OCI-LY7 (cell line): Measurements from ENCODE around the gene ROM1.

Source experiments
- CTCF ChIP-seq: fragments of 200-600 bp; sonication (generic); conservative IDR thresholded peaks from 2 replicates; pipeline ENCODE4 v1.5.1; 2014; ENCODE audit warnings: mild to moderate bottlenecking, antibody characterized with exemption, low read length, moderate library complexity, mixed read lengths
- EZH2phosphoT487 ChIP-seq: fragments of 200-600 bp; sonication (generic); IDR thresholded peaks from 2 replicates; pipeline ENCODE4 v1.6.1; 2018; ENCODE audit warnings: low read depth, borderline replicate concordance, mild to moderate bottlenecking, mixed run types, antibody characterized with exemption, low read length, moderate library complexity, mixed read lengths

- TF ChIP-seq CTCF, result no peak
- no peak for TF ChIP-seq EZH2phosphoT487
These were observed 41.2 kb downstream of the ROM1 start for GRCh38 chr11:62654297-62654696.
